Measurements from ENCODE around the gene CCDC171.

The CCDC171 gene

GRCh38 chr9:16010221-16010620 lies 457.4 kb downstream of the CCDC171 start:
- no peak overlapping the region for H3K9ac ChIP-seq (ENCODE audit: low read length)
- no peaks in the 10 kb centered on the region for H3K27me3 ChIP-seq (ENCODE audit: low read depth, low read length)
- no peaks in the 10 kb centered on the region for H4K20me1 ChIP-seq (ENCODE audit: insufficient read depth, low read length)
- no peaks in the 10 kb centered on the region for H3K4me1 ChIP-seq (ENCODE audit: low read length)
- no peaks in the 10 kb centered on the region for H3K9me3 ChIP-seq (ENCODE audit: insufficient read depth, low read length)
- H3K27ac ChIP-seq (ENCODE audit: low read length), result no peak overlapping the region
- H3K36me3 ChIP-seq (replicated peaks; ENCODE audit: low read depth, low read length), result no peaks in the 10 kb centered on the region
- TF ChIP-seq EZH2phosphoT487 (IDR thresholded peaks at IDR 0.05; ENCODE audit: low read depth) (no peak), CTCF (IDR thresholded peaks at IDR 0.05; ENCODE audit: low read depth, low read length) (no peak)
- no peaks in the 10 kb centered on the region for H3K79me2 ChIP-seq (ENCODE audit: low read length)
- no peak overlapping the region for H2AFZ ChIP-seq (ENCODE audit: low read depth, low read length)
- no peak overlapping the region for H3K4me3 ChIP-seq (ENCODE audit: low read length)
- H3K4me2 ChIP-seq (ENCODE audit: low read length), result no peak overlapping the region

GRCh38 chr9:16012621-16013020 lies 459.8 kb downstream of the CCDC171 start:
- Histone ChIP-seq H3K4me2 (ENCODE audit: low read length) (no peak overlapping the region), H3K79me2 (ENCODE audit: low read length) (no peaks in the 10 kb centered on the region), H3K9me3 (ENCODE audit: insufficient read depth, low read length) (no peaks in the 10 kb centered on the region), H3K36me3 (replicated peaks; ENCODE audit: low read depth, low read length) (no peaks in the 10 kb centered on the region), H3K27me3 (ENCODE audit: low read depth, low read length) (no peaks in the 10 kb centered on the region), H3K9ac (ENCODE audit: low read length) (no peak overlapping the region), H3K27ac (ENCODE audit: low read length) (no peak overlapping the region), H3K4me1 (ENCODE audit: low read length) (no peaks in the 10 kb centered on the region), H2AFZ (ENCODE audit: low read depth, low read length) (no peak overlapping the region), H3K4me3 (ENCODE audit: low read length) (no peak overlapping the region), H4K20me1 (ENCODE audit: insufficient read depth, low read length) (no peaks in the 10 kb centered on the region)
- TF ChIP-seq CTCF (IDR thresholded peaks at IDR 0.05; ENCODE audit: low read depth, low read length) (no peak), EZH2phosphoT487 (IDR thresholded peaks at IDR 0.05; ENCODE audit: low read depth) (no peak)

GRCh38 chr9:16013366-16013765 lies 460.5 kb downstream of the CCDC171 start:
- H3K4me1 ChIP-seq (ENCODE audit: low read length), result no peaks in the 10 kb centered on the region
- no peak overlapping the region for H2AFZ ChIP-seq (ENCODE audit: low read depth, low read length)
- H3K27me3 ChIP-seq (ENCODE audit: low read depth, low read length), result no peaks in the 10 kb centered on the region
- no peak overlapping the region for H3K9ac ChIP-seq (ENCODE audit: low read length)
- TF ChIP-seq CTCF (IDR thresholded peaks at IDR 0.05; ENCODE audit: low read depth, low read length) (no peak), EZH2phosphoT487 (IDR thresholded peaks at IDR 0.05; ENCODE audit: low read depth) (no peak)
- H4K20me1 ChIP-seq (ENCODE audit: insufficient read depth, low read length), result no peaks in the 10 kb centered on the region
- no peak overlapping the region for H3K27ac ChIP-seq (ENCODE audit: low read length)
- no peaks in the 10 kb centered on the region for H3K9me3 ChIP-seq (ENCODE audit: insufficient read depth, low read length)
- H3K4me2 ChIP-seq (ENCODE audit: low read length), result no peak overlapping the region
- no peak overlapping the region for H3K4me3 ChIP-seq (ENCODE audit: low read length)
- H3K79me2 ChIP-seq (ENCODE audit: low read length), result no peaks in the 10 kb centered on the region
- H3K36me3 ChIP-seq (replicated peaks; ENCODE audit: low read depth, low read length), result no peaks in the 10 kb centered on the region

GRCh38 chr9:16013826-16014225 lies 461.0 kb downstream of the CCDC171 start:
- no peak for TF ChIP-seq CTCF (IDR thresholded peaks at IDR 0.05; ENCODE audit: low read depth, low read length)
- no peak for TF ChIP-seq EZH2phosphoT487 (IDR thresholded peaks at IDR 0.05; ENCODE audit: low read depth)
- no peak overlapping the region for H3K9ac ChIP-seq (ENCODE audit: low read length)
- no peaks in the 10 kb centered on the region for H3K27me3 ChIP-seq (ENCODE audit: low read depth, low read length)
- H3K36me3 ChIP-seq (replicated peaks; ENCODE audit: low read depth, low read length), result no peaks in the 10 kb centered on the region
- H3K4me1 ChIP-seq (ENCODE audit: low read length), result no peaks in the 10 kb centered on the region
- H3K4me2 ChIP-seq (ENCODE audit: low read length), result no peak overlapping the region
- no peaks in the 10 kb centered on the region for H4K20me1 ChIP-seq (ENCODE audit: insufficient read depth, low read length)
- H3K79me2 ChIP-seq (ENCODE audit: low read length), result no peaks in the 10 kb centered on the region
- no peaks in the 10 kb centered on the region for H3K9me3 ChIP-seq (ENCODE audit: insufficient read depth, low read length)
- H2AFZ ChIP-seq (ENCODE audit: low read depth, low read length), result no peak overlapping the region
- no peak overlapping the region for H3K27ac ChIP-seq (ENCODE audit: low read length)
- no peak overlapping the region for H3K4me3 ChIP-seq (ENCODE audit: low read length)
